ENCODE results near the gene IRF4.

GRCh38 chr6:455006-455585, 63.5 kb downstream of the IRF4 start:
- TF ChIP-seq YY1 (IDR thresholded peaks at IDR 0.05; ENCODE audit: insufficient read depth, insufficient read length) (no peak), ZNF274 (IDR thresholded peaks at IDR 0.05; ENCODE audit: low read depth, low read length) (no peak), SUZ12 (IDR thresholded peaks at IDR 0.05; ENCODE audit: extremely low read depth, insufficient read depth, insufficient read length) (no peak)
